Neural crest cell (in vitro differentiated cells): ENCODE results near the gene MCM6. TPM values are rescaled to one million over a fixed set of nuclear protein-coding genes. Genes with fewer than 3 reads are reported as not detected.

Experiments used
- DNase-seq: peaks from one replicate; pipeline ENCODE4 v3.0.0; 2021; ENCODE audit warnings: low read depth, mixed read lengths, low spot score
- H3K27ac Mint-ChIP-seq: one replicate; pipeline ENCODE4 v1.8.0; 2021; ENCODE audit warnings: mild to moderate bottlenecking, mixed read lengths; ENCODE audit not compliant: unreplicated experiment
- H3K27me3 Mint-ChIP-seq: 2 replicates; pipeline ENCODE4 v1.8.0; 2021; ENCODE audit warnings: low read depth, mild to moderate bottlenecking, mixed read lengths
- H3K36me3 Mint-ChIP-seq: 2 replicates; pipeline ENCODE4 v1.8.0; 2021; ENCODE audit warnings: low read depth, mild to moderate bottlenecking, mixed read lengths
- H3K4me1 Mint-ChIP-seq: 2 replicates; pipeline ENCODE4 v1.8.0; 2021; ENCODE audit warnings: mixed read lengths
- H3K4me3 Mint-ChIP-seq: one replicate; pipeline ENCODE4 v1.8.0; 2021; ENCODE audit warnings: mild to moderate bottlenecking, mixed read lengths
- H3K9me3 Mint-ChIP-seq: 2 replicates; pipeline ENCODE4 v1.8.0; 2021; ENCODE audit warnings: mixed read lengths
- total RNA-seq: library from RNA; stranded (reverse); gene quantifications from 2 replicates; pipeline ENCODE4 v1.2.1, GENCODE V29; 2021
- TF ChIP-seq, protein P1 (sequence below): fragments of 200-600 bp; sonication (generic); conservative IDR thresholded peaks from 2 replicates; pipeline ENCODE4 v1.5.0; 2021; ENCODE audit warnings: antibody characterized with exemption, mild to moderate bottlenecking

Gene MCM6
- total RNA-seq, 1 donor from 2014 or later: 118 TPM

DNA sequence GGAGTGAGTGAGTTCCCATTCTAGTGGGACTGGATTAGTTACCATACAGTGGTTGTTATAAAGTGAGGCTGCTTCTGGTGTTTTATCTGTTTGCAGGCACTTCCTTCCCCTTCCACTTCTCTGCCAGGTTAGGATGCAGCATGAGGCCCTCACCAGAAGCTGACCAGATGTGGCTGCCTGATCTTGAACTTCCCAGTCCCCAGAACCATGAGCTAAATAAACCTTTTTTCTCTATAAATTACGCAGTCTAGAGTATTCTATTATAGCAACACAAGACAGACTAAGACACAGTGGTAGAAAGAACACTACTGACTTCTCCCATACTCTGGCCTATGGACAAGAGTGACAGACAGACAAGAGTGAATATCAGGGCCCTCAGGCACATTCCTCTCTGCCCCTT, 53.4 kb downstream of the MCM6 start:
- TF ChIP-seq, protein P1, sequence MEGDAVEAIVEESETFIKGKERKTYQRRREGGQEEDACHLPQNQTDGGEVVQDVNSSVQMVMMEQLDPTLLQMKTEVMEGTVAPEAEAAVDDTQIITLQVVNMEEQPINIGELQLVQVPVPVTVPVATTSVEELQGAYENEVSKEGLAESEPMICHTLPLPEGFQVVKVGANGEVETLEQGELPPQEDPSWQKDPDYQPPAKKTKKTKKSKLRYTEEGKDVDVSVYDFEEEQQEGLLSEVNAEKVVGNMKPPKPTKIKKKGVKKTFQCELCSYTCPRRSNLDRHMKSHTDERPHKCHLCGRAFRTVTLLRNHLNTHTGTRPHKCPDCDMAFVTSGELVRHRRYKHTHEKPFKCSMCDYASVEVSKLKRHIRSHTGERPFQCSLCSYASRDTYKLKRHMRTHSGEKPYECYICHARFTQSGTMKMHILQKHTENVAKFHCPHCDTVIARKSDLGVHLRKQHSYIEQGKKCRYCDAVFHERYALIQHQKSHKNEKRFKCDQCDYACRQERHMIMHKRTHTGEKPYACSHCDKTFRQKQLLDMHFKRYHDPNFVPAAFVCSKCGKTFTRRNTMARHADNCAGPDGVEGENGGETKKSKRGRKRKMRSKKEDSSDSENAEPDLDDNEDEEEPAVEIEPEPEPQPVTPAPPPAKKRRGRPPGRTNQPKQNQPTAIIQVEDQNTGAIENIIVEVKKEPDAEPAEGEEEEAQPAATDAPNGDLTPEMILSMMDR: no peak
- Mint-ChIP-seq H3K36me3 (peaks cover 7% of the 10 kb centered on the region), H3K4me1 (no peaks in the 10 kb centered on the region), H3K27me3 (no peaks in the 10 kb centered on the region), H3K9me3 (peaks cover 7% of the 10 kb centered on the region), H3K27ac (no peak overlapping the region), H3K4me3 (no peak overlapping the region)
- no peak for DNase-seq

DNA sequence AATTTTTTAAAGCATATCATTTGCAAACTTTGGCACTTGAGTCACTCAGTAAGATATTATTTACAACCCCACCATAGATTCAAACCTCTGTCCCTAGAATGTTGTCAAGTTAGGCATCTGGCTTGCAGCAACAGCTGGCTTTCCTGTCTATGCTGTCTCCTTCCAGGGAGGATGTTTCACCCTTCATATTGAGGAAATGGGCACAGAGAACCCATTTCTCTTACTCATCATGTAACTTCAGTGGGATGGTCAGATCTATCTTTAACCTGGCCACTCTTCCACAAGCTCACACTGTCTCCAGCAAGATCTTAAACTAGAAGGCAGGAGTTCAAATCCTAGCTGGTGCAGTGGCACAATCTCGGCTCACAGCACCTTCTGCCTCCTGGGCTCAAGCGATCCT, 55.1 kb downstream of the MCM6 start:
- no peaks in the 10 kb centered on the region for H3K4me1 Mint-ChIP-seq
- no peak overlapping the region for H3K27ac Mint-ChIP-seq
- TF ChIP-seq, protein P1: no peak
- no peak for DNase-seq
- peaks cover 7% of the 10 kb centered on the region for H3K9me3 Mint-ChIP-seq
- H3K4me3 Mint-ChIP-seq: no peak overlapping the region
- H3K36me3 Mint-ChIP-seq: peaks cover 7% of the 10 kb centered on the region
- H3K27me3 Mint-ChIP-seq: no peaks in the 10 kb centered on the region

DNA sequence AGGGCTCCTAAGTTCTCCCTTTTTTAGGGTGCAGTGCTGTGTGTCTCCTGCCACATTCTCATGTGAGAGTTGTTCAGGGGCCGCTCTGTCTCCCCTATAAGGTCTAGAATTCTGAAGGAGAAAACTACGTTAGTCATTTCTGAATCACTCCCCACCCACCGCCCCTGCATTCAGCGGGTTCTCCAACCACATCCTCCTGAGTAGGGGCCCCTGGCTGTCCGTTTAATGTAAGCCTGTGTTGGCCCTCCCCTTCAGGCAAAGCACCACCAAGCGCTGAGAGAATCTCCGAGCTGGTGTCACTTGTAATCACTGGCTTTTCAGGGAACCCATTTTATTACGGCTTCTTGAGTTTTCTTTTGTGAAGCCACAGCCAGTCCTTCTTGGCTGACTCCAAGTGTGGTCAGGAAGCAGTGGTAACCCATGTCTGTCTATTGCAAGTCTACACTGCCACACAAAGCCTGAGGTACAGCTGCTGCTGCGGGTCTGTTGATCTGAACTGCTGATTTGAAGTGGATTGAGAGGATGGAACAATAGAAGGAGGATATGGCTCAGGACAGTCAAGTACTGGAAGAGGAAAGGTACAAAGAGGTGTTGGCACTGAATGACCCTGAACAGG, 56.1 kb downstream of the MCM6 start:
- peaks cover 7% of the 10 kb centered on the region for H3K36me3 Mint-ChIP-seq
- DNase-seq: no peak
- no peaks in the 10 kb centered on the region for H3K27me3 Mint-ChIP-seq
- no peaks in the 10 kb centered on the region for H3K4me1 Mint-ChIP-seq
- H3K27ac Mint-ChIP-seq: no peak overlapping the region
- no peak overlapping the region for H3K4me3 Mint-ChIP-seq
- TF ChIP-seq, protein P1: no peak
- H3K9me3 Mint-ChIP-seq: peaks cover 7% of the 10 kb centered on the region

DNA sequence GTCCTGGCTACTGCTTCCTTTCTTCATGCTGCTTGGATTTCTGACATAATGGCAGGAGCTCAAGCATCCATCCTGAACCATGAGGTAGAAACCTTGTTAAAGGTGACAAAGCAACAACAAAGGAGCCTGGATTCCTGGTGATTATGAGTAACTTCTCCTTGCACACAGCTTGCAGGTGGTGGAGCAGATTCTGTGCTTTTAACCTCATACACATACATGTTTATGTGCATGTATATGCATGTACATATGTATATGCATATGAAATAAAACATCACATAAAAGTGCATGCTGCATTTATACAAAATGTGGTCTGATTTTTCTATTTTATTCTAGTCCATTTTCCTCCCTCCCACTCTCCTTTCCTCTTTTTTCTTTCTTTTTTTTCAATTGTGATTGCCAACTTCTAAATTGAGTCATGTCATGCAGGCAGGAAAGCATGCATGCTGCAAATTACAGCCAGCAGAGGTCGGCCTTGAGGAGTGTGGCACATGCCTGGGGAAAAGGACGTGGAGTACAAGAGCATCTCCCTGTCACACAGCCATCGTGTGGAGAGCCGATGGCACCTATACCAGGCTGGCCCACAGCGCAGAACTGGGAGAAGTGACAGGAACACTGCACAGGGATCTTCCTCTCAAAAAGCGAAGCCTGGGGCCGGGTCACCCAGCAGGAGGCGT, 57.2 kb downstream of the MCM6 start:
- peaks cover 7% of the 10 kb centered on the region for H3K9me3 Mint-ChIP-seq
- no peak overlapping the region for H3K27ac Mint-ChIP-seq
- H3K36me3 Mint-ChIP-seq: peaks cover 7% of the 10 kb centered on the region
- no peaks in the 10 kb centered on the region for H3K27me3 Mint-ChIP-seq
- no peaks in the 10 kb centered on the region for H3K4me1 Mint-ChIP-seq
- peak; percentile 10 for DNase-seq
- TF ChIP-seq, protein P1: peak; percentile 25
- H3K4me3 Mint-ChIP-seq: no peak overlapping the region

DNA sequence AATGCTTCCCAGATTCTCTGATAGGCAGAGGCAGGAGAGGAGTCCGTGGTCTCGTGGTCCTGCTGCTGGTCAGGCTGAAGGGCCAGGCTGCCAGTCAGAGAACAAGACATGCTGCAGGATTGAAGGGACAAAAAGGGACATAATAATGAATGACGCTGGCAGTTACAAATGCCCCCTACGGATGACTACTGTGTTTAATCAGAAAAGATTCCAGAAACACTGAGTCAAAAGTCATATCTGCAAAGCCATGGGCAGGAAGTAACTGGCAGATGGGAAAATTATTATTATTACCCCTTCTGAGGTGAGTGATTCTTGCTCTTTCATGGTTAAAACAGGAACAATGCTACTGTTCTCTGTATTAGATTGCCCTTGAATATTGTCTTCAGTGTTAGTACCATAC, 58.3 kb downstream of the MCM6 start:
- H3K27me3 Mint-ChIP-seq: no peaks in the 10 kb centered on the region
- no peak for DNase-seq
- peaks cover 7% of the 10 kb centered on the region for H3K9me3 Mint-ChIP-seq
- H3K27ac Mint-ChIP-seq: no peak overlapping the region
- TF ChIP-seq, protein P1: no peak
- peaks cover 3% of the 10 kb centered on the region for H3K36me3 Mint-ChIP-seq
- no peaks in the 10 kb centered on the region for H3K4me1 Mint-ChIP-seq
- H3K4me3 Mint-ChIP-seq: no peak overlapping the region
